HG02571 (cell line): ENCODE data around the gene MTCH1.
A peak's percentile ranks its signal among the peaks of the same experiment; 100 is the strongest.
"Not testable (repeated sequence)": the region's sequence is repeated elsewhere in the genome, so short reads cannot be mapped to it uniquely, and the experiment has no call there.

Experiments used
- ATAC-seq: cut with Tn5 transposase; IDR thresholded peaks from one replicate; pipeline ENCODE4 v1.9.1; 2021; ENCODE audit warnings: mild to moderate bottlenecking, moderate library complexity; ENCODE audit not compliant: unreplicated experiment

MTCH1 gene

GRCh38 chr6:36999061-36999750 is 13.2 kb upstream of the MTCH1 start:
- no peak for ATAC-seq

DNA sequence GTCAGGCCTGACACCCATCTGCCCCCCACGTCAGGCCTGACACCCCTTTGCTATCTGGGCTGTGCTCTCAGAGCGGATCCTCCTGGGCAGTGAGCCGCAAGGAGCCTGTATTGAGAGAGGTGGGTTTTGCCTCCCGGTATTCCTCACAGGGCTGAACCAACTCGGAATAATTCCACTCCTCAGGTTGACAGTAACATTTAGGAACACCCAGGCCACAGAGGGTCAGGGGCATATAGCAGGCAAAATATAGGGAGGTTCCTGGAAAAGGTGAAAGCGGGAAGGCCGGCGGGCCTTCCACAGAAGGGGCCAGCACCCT is 12.7 kb upstream of the MTCH1 start:
- ATAC-seq = no peak

DNA sequence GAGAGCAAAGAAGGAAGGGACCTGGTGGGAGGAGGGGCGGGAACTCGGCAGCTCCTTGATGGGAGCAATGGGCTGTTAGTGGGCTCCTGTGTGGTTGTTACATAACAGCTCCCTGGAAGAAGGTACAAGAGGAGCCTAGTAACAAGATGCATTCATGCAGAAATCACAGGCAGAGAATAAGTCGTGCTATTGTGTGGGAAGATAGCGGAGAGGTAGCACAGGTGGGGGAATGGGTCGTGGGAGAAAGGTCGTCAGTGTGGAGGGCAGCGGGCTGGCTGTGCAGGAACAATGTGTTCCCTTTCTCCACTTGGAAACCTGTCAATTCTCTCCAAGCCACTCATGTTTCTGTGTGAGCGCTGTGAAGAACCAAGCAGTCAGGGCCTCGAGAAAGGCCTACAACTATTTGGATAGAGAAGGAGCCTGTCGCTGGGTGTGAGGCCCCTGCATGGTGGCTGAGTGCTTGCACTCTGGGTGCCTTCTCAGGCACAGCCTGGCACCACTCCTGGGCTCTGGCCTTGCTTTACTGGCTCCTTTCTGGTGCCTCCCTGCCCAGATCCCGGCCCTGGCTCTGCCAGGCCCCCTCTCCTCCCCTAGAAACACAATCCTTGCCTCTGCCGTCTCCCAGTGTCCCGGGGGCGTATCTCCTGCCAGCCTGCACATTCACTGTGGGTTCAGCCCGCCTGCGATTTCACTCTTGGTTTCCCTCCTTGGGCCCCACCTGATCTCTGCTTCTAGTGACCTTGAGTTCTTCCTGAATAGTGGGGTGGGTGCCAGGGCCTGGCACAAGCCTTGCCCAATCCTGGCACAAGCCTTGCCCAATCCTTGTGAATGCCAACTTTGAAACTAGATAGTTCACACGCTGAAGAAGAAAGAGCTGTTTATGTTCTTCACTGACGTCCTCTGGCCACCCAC is 12.1 kb upstream of the MTCH1 start:
- no peak for ATAC-seq

DNA sequence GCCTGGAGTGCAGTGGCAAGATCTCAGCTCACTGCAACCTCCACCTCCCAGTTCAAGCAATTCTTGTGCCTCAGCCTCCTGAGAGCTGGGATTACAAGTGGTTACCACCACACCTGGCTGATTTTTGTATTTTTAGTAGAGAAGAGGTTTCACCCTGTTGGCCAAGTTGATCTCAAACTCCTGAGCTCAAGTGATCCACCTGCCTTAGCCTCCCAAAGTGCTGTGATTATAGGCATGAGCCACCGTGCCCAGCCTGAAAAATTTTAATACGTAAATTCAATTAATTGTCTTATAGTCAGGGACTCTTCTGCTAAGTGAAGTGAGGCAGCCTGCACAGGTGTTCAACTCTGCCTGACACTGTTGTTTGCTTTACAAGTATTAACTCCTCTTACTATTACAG is 4.4 kb upstream of the MTCH1 start:
- ATAC-seq = not testable (repeated sequence)

- ATAC-seq = no peak
Observed at GRCh38 chr6:36989264-36989663, 3.3 kb upstream of the MTCH1 start.

GRCh38 chr6:36986704-36987047 is 680 bp upstream of the MTCH1 start:
- ATAC-seq = peak; percentile 25

GRCh38 chr6:36985417-36985807 is 584 bp downstream of the MTCH1 start:
- ATAC-seq = no peak

DNA sequence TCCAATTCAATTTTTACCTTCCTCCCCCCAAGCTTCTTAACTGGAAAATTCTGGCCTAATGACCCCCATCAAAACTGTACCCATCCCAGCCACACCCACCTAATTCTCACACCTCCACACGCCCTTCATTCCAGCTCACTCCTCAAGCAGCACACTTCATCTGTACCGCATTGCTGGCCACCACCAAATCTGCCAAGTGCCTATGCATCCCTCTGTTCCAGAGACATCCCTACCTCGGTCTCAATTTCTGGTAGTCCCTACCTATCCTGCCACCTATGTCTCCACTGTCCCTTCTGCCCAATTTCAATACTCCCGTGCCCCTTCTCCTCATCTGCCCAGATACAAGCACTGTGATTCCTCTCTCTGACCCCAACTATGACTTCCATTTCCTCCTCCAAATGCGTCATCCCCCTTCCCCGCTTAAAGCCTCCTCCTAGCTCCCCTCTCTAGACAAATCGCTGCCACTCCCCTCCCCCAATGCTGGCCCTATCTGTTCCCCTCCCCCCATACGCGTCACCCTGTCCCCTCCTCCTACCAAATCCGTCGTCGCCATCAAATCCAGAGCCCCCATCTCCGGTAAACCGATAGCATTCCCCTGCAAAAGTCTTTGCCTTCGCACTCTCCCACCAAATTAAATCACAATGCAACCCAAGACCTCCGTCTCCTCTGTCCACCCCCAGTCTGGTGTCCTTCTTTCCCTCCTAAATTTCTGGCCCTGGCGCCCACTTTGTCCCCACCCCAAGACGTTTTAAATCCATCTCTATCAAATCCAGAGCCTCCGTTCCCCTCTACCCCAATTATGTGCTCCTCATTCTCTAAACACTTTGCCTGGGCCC is 1.2 kb downstream of the MTCH1 start:
- ATAC-seq = no peak

GRCh38 chr6:36983538-36983937 is 2.5 kb downstream of the MTCH1 start:
- no peak for ATAC-seq

DNA sequence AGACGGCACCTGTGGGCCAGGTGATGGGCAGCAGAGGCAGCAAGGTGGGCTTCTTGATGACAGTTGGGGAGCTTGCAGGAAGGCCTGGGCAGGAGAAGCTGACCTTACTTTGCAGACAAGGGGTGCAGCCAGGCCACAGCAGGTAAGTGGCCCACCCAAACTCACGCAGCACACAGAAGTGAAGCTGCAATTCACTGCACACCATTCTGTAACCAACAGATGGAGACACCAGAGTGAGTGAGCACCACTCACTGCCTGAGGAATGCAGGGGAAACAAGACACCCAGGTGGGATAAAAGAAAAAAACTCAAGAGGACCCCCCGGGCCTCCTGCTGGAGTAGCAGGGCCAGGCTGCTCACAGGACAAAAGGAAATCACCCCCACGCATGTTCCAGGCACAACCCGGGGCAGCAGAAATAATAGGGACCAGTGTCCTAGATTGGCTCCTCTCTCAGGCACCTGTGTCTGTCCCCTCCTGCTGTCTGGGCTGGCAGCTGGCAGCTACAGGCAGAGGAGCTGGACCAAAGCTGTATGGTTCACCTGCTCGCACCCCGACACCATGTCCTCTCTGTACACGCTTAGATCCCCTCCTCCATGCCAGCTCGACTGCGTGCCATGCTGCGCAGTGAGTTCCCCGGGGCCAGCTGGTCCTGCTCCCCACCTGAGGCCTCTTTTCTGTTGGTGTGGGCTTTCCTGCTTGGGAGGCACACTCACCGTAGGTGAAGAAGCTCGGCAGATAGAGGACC is 4.9 kb downstream of the MTCH1 start:
- ATAC-seq = no peak

DNA sequence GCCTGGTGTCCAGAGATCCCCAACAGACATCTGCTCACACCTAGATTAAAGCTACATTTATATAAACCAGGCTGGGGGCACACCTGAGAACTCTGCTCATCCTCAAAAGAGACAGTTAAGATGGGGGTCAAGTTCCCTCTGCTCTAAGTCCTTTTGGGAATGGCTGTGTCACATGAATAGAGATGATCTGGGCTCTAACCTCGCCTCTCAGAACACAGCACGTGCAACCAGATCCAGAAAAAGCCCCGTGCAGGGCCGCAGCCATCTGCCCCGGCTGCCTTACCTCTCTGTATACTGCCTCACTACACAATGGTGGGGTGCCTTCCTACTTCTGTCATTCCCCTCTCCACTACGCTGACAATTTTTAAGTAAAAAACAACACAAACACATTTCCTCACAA is 5.9 kb downstream of the MTCH1 start:
- no peak for ATAC-seq

GRCh38 chr6:36979347-36979742 is 6.7 kb downstream of the MTCH1 start:
- ATAC-seq = no peak

DNA sequence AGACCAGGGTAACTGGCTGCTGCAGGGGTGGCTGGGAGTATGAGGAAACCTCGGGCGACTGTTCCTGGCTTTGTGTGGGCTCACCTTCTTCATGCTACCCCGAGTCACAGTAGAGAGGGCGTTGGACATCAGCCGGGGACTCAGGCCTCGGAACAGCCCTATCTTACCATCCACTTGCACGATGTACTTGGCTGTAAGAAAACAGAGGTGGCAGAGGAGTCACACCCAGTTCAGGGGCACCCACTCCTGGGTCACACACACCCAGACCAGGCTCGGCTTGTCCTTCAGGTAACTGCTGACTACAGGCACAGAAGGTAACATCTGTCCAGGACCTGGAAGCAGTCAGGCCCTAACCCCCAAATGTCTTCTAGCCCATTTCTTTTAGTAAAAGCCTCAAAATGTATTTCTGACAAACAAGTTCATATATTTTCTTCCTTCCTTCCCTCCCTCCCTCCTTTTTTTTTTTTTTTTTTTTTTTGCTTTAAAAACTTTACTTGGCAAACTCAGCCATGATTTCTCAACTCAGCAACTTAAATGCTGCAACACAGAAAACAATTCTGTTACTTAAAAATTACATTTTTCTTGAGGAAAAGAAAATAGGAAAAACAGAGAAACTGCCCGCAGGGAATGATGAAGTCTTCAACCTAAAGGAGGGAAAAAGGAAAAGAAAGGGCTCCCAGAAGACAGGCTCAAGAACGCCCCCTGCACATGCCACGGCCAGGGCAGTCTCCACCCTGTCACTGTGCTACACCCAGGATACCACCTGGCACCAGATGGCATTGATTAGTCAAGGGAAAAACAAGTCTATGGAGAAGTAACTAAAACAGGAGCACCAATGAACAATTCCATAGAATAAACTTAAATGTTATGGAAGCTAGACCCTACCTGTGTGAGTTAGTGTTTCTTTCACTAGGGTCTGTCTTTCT is 7.3 kb downstream of the MTCH1 start:
- ATAC-seq = no peak

DNA sequence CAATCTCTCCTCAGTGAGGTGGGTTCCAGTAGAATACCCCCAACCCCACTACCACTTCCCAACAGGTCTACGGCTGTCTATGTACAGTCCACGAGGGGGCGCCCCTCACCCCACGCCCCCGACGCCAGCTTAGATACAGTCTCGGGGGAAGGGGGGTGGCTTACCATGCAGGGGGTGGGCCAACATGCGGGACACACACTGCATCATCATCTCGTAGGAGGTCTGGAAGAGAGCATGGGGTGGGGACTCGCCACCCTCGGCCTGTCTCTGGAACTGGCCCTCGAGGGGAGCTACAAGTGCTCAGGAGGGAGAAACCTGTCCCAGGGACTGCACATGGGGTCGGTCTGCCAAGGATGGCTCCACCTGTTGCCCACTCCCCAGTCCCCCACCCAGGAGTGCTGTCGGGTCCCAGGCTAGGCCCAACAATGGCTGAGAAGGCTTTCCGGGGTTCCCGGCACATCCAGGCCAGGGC is 8.5 kb downstream of the MTCH1 start:
- ATAC-seq = no peak

DNA sequence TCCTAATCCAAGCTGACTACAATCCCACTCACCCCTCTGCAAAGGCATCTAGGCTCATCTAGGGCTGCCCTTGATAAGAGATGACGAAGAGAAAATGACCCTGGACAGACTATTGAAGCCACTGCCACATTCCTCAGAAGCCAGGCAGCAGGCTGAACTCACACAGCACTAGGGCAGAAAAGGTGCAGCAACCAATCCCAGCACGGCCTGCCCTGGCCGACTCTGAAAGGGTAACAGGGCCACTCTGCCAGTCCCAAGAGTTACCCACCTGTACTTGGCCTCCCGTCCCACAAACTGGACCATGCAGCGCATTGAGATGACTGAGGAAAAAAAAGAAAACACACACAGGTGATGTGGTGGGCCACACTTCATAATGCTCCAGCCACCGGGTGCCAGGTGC is 9.1 kb downstream of the MTCH1 start:
- ATAC-seq = no peak

GRCh38 chr6:36976509-36976908 is 9.5 kb downstream of the MTCH1 start:
- no peak for ATAC-seq

- no peak for ATAC-seq
Observed at GRCh38 chr6:36976007-36976264, 10.1 kb downstream of the MTCH1 start.

DNA sequence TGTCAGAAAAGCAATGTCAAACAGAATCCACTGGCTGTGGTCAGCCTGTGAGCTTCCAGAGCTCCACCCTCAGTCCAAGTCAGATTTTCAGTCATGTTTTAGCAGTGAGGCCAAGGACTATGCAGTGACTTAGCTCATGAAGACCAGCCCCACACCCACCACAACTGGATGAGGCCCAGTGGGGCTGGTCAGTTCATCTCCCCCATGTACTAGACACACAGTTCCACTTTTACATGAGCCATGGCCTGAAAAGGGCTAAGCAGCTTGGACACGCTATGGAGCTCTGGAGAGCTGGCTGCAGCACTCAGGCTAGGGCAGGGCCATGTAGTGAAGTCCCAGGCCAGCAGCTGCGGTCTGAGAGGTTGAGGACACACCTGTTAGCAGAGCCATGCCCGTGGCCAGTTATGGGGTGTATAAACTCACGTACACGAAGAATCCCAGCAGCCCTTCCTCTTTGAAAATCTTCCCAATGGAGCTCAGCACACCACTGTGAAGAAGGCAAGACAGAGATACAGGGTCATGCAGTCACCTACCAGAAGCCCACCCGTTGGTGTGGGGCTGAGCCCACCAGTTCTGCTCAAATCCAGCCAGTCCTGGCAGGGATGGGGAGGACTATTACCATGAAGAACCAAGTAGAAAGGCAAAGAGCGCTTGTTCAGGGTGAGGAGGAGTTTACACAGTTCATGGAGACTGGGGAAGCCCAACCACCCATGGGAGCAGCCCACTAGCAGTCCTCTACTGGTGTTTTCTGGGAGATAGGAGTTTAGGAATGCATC is 10.6 kb downstream of the MTCH1 start:
- ATAC-seq = no peak

DNA sequence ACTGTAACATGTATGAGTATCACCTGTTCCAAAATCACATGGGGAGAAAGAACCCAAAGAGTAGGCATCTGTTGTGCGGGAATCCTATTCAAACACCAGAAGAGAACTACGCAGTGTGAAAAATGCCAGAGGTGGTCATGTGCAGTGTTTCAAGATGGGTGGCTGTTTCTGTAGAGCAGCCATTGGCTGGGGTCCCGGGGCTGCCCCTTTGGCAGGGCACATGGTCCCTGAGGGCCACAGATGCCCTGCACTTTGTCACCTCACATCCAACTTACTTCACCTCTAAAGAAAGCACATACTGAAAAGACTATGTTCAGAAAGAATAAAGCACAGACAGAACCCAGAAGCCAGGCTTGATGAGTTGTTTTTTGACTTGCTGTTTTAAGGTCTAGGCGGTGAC is 12.3 kb downstream of the MTCH1 start:
- ATAC-seq = no peak
